Measurements from ENCODE around the gene LPGAT1.
"Not testable (repeated sequence)": the region's sequence is repeated elsewhere in the genome, so short reads cannot be mapped to it uniquely, and the experiment has no call there.

LPGAT1 gene

GRCh38 chr1:211698161-211699026, 132.2 kb downstream of the LPGAT1 start:
- DNase-seq = peak; percentile 75 to 80

DNA sequence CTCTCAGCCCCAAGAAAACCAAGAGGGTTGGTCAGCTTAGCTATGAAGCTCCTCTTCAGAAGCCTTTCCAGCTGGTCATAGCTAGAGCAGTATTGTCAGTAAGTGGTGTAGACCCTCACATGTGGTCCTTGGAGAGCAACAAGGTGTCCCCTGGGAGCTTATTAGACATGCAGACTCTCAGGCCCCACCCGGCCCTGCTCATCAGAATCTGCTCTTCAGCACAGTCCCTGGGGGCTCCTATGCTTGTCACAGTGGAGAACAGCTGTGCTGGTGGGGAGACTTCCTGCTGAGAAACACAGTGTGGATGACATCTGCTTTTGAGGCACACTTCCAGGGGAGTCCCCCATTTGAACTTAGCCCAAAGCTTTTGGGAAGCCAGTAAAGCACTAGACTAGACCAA, 133.2 kb downstream of the LPGAT1 start:
- DNase-seq = peak in 1 of 2 donors; percentile 70

DNA sequence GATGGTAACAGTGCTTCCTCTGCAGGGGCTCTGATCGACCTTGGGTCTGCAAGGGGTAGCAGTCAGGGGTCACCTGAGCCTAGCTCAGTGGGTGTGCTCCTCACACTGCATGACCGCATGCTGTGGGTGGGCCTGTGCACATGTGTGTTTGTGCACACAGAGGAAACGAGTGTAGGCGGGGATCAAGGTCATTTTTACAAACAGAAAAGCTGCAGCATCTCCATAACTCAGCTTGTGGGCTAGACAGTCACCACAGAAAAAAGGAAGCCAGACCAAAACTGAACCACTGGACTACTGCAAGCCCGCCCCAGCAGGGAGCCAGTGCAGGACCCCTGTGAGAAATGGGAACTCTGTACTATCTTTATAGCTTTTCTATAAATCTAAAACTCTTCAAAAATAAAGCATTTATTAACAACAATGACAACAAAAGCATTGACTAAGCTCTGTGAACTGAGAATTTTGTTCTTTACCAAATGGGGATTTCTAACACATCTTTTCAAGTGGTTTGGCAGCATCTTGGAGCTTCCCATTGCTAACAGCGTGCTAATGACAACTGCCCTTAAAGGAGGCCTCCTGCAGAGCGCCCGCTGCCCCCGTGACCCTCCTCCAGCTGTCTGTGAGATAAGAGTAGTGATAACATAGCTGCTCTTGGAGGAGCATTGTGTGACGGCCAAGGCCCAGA, 135.3 kb downstream of the LPGAT1 start:
- DNase-seq = peak; percentile 6 to 15

- DNase-seq = not testable (repeated sequence)
Measured at GRCh38 chr1:211693911-211694310, 136.7 kb downstream of the LPGAT1 start.

All from CD4-positive, alpha-beta T cell treated with Interleukin-4 for 1 hour (primary cell).